ENCODE data around the gene TFDP1. TPM values are rescaled to one million over a fixed set of nuclear protein-coding genes. Genes with fewer than 3 reads are reported as not detected.

The TFDP1 gene, protein sequence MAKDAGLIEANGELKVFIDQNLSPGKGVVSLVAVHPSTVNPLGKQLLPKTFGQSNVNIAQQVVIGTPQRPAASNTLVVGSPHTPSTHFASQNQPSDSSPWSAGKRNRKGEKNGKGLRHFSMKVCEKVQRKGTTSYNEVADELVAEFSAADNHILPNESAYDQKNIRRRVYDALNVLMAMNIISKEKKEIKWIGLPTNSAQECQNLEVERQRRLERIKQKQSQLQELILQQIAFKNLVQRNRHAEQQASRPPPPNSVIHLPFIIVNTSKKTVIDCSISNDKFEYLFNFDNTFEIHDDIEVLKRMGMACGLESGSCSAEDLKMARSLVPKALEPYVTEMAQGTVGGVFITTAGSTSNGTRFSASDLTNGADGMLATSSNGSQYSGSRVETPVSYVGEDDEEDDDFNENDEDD
- 59.9 and 61.4 TPM in 2 replicates for polyA plus RNA-seq (2013)

DNA sequence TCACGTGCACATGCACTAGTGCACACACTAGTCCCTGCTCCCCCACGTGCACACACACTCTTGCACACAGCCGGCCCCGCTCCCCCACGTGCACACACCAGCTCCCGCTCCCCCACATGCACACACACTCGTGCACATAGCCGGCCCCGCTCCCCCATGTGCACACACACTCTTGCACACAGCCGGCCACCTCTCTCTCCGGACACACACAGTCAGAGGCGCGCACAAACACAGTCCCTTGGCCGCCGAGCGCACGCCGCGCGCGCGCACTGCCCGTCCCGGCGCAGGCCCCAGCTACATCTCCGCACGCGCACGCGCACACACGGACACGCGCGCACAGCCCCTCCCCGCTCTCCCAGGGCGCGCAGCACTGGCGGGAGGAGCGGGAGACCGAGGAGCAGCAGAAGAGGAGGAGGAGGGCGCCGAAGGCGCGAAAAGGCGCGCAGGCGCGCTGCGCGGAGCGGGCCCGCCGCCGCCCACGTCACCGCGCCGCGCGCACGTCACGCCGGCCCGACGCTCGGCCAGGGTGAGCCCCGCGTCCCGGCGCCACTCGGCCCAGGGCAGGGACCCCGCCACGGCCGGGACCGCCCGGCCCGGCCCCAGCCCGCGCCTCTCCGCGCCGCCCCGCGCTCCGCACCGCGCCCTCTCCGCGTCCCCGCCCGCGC is at the start of gene TFDP1:
TSS of gene TFDP1 (plus strand) at position 549 of the 665 bp plus-strand sequence. CDS start 1,085 bp downstream, outside the sequence.
- H3K4me2 ChIP-seq (ENCODE audit: low read length), result peak within 1 kb of the TSS; percentile 96
- peak within 1 kb of the TSS; percentile 88 for H4K8ac ChIP-seq (ENCODE audit: low read depth, low read length)
- H3K4me1 ChIP-seq (ENCODE audit: control insufficient read depth in 1 of 2, insufficient read depth in 2 of 2, low read length in 2 of 2), result peaks cover 0 to 3% of the 10 kb centered on the region in 2 experiments
- H3K14ac ChIP-seq (ENCODE audit: low read length), result peak within 1 kb of the TSS; percentile 57
- peak within 1 kb of the TSS; percentile 80 for H3K4me3 ChIP-seq (ENCODE audit: low read depth, low read length)
- H3K23ac ChIP-seq (ENCODE audit: low read length), result no peak within 1 kb of the TSS
- peak within 1 kb of the TSS; percentile 37 for H4K91ac ChIP-seq (ENCODE audit: low read depth, low read length)
- H4K12ac ChIP-seq (ENCODE audit: low read depth, low read length), result peak within 1 kb of the TSS; percentile 24
- H2AFZ ChIP-seq (ENCODE audit: insufficient read depth, low read length, poor library complexity), result peak within 1 kb of the TSS; percentile 71
- peak within 1 kb of the TSS; percentile 83 for H3K9ac ChIP-seq (ENCODE audit: low read length)
- H2BK5ac ChIP-seq (ENCODE audit: low read depth, low read length, poor library complexity), result no peak within 1 kb of the TSS
- WGBS (ENCODE audit: extremely low coverage, insufficient coverage, insufficient read length), result no CpG with 5 or more reads among the region's 92 CpGs
- H3K27ac ChIP-seq (ENCODE audit: low read depth, low read length), result no peak within 1 kb of the TSS
- peak within 1 kb of the TSS; percentile 7 for H2BK120ac ChIP-seq (ENCODE audit: insufficient read depth, low read length, poor library complexity)
- no peaks in the 10 kb centered on the region for H3K9me3 ChIP-seq (ENCODE audit: insufficient read depth, low read depth, low read length)
- no peaks in the 10 kb centered on the region for H3K27me3 ChIP-seq (ENCODE audit: insufficient read depth, low read length)
- H3K79me2 ChIP-seq (ENCODE audit: control insufficient read depth, insufficient read depth, low read length, poor library complexity), result peaks cover 11% of the 10 kb centered on the region
- peak; percentile 47 to 69 for DNase-seq
- H3K79me1 ChIP-seq (ENCODE audit: low read length), result no peaks in the 10 kb centered on the region
- peaks cover 25% of the 10 kb centered on the region in 2 experiments for H3K36me3 ChIP-seq (ENCODE audit: control insufficient read depth in 1 of 2, insufficient read depth in 2 of 2, low read length in 2 of 2)
- H3K4ac ChIP-seq (ENCODE audit: low read depth, low read length), result peak within 1 kb of the TSS; percentile 51
- no peak within 1 kb of the TSS for H2BK12ac ChIP-seq (ENCODE audit: low read length)
- no peak within 1 kb of the TSS for H2AK5ac ChIP-seq (ENCODE audit: low read length)
- H3K18ac ChIP-seq (ENCODE audit: low read length), result peak within 1 kb of the TSS; percentile 81

DNA sequence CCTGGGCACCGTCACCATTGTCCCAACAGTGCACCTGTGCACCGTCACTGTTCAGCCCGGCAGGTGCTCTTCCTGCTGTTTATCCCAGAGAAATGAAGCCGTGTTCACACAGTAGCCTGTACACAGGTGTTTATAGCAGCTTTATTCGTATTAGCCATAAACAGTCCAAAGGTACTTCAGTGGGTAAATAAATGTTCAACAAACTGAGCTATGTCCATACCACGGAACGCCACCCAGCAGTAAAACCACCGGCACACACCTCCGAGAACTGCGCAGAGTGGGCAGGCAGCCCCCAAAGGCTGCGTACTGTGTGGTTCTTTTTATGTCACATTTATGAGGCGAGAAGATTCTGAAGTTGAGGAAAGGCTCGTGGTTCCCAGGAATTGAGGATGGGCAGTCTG is 49.2 kb upstream of the TFDP1 start:
- no peak overlapping the region for H3K9ac ChIP-seq (ENCODE audit: low read length)
- WGBS (ENCODE audit: extremely low coverage, insufficient coverage, insufficient read length), result no CpG with 5 or more reads among the region's 13 CpGs
- H3K79me2 ChIP-seq (ENCODE audit: control insufficient read depth, insufficient read depth, low read length, poor library complexity), result peaks cover 20% of the 10 kb centered on the region
- no peak overlapping the region for H3K4me3 ChIP-seq (ENCODE audit: low read depth, low read length)
- H3K9me3 ChIP-seq (ENCODE audit: insufficient read depth, low read depth, low read length), result peaks cover 8% of the 10 kb centered on the region
- no peak overlapping the region for H2AK5ac ChIP-seq (ENCODE audit: low read length)
- no peak overlapping the region for H2BK5ac ChIP-seq (ENCODE audit: low read depth, low read length, poor library complexity)
- H2BK120ac ChIP-seq (ENCODE audit: insufficient read depth, low read length, poor library complexity), result peak overlapping the region; percentile 35
- peak overlapping the region; percentile 44 for H2BK12ac ChIP-seq (ENCODE audit: low read length)
- no peak overlapping the region for H3K14ac ChIP-seq (ENCODE audit: low read length)
- H3K79me1 ChIP-seq (ENCODE audit: low read length), result peaks cover 27% of the 10 kb centered on the region
- peak overlapping the region; percentile 21 for H4K91ac ChIP-seq (ENCODE audit: low read depth, low read length)
- no peak overlapping the region for H4K8ac ChIP-seq (ENCODE audit: low read depth, low read length)
- no peak overlapping the region for H3K4ac ChIP-seq (ENCODE audit: low read depth, low read length)
- no peak for DNase-seq
- H3K23ac ChIP-seq (ENCODE audit: low read length), result no peak overlapping the region
- peak overlapping the region; percentile 16 for H3K18ac ChIP-seq (ENCODE audit: low read length)
- no peak overlapping the region for H4K12ac ChIP-seq (ENCODE audit: low read depth, low read length)
- peaks cover 27 to 29% of the 10 kb centered on the region in 2 experiments for H3K4me1 ChIP-seq (ENCODE audit: control insufficient read depth in 1 of 2, insufficient read depth in 2 of 2, low read length in 2 of 2)
- H3K27ac ChIP-seq (ENCODE audit: low read depth, low read length), result no peak overlapping the region
- peaks cover 27 to 42% of the 10 kb centered on the region in 2 experiments for H3K36me3 ChIP-seq (ENCODE audit: control insufficient read depth in 1 of 2, insufficient read depth in 2 of 2, low read length in 2 of 2)
- H3K27me3 ChIP-seq (ENCODE audit: insufficient read depth, low read length), result no peaks in the 10 kb centered on the region
- H3K4me2 ChIP-seq (ENCODE audit: low read length), result no peak overlapping the region
- H2AFZ ChIP-seq (ENCODE audit: insufficient read depth, low read length, poor library complexity), result no peak overlapping the region

DNA sequence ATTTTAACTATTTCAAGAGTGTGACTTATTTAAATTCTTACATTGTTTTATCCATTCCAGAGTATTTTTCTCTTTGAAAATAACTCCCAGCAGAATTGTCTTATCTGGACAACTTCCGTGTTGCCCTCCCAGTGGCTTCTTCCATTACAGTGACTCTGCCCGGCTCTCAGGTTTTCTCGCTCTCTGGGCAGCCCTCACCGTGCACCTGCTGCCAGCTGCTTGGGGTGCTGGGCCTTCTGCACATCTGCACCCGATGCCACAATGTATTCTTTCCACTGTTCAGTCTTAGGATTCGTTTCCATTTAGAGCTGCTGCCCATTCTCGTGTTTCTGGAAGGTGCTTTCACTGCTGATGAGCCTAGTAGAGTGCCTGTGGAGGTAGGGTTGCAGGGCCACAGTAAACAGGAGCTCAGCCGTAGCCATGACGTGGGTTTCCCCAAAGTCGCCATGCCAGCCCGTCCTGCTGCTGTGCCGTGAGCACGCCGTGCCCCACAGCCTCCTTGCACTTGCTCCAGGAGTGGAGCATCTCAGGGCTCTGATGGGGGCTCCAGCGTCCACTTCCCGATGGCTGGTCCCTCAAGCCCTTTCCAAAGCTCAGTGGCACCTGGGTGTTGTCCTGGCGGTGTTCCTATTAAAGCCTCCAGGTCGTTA is 48.0 kb upstream of the TFDP1 start:
- Histone ChIP-seq H3K18ac (ENCODE audit: low read length) (no peak overlapping the region), H2BK5ac (ENCODE audit: low read depth, low read length, poor library complexity) (no peak overlapping the region), H4K91ac (ENCODE audit: low read depth, low read length) (no peak overlapping the region), H3K79me2 (ENCODE audit: control insufficient read depth, insufficient read depth, low read length, poor library complexity) (peaks cover 13% of the 10 kb centered on the region), H3K4ac (ENCODE audit: low read depth, low read length) (no peak overlapping the region), H3K9ac (ENCODE audit: low read length) (no peak overlapping the region), H3K27me3 (ENCODE audit: insufficient read depth, low read length) (no peaks in the 10 kb centered on the region), H3K9me3 (ENCODE audit: insufficient read depth, low read depth, low read length) (peaks cover 11% of the 10 kb centered on the region), H2BK12ac (ENCODE audit: low read length) (no peak overlapping the region), H2AFZ (ENCODE audit: insufficient read depth, low read length, poor library complexity) (no peak overlapping the region), H4K8ac (ENCODE audit: low read depth, low read length) (no peak overlapping the region), H4K12ac (ENCODE audit: low read depth, low read length) (no peak overlapping the region), H3K79me1 (ENCODE audit: low read length) (peaks cover 18% of the 10 kb centered on the region), H2AK5ac (ENCODE audit: low read length) (no peak overlapping the region), H3K23ac (ENCODE audit: low read length) (no peak overlapping the region), H3K36me3 (ENCODE audit: control insufficient read depth in 1 of 2, insufficient read depth in 2 of 2, low read length in 2 of 2) (peaks cover 26 to 41% of the 10 kb centered on the region in 2 experiments), H3K27ac (ENCODE audit: low read depth, low read length) (no peak overlapping the region), H3K4me3 (ENCODE audit: low read depth, low read length) (no peak overlapping the region), H3K4me2 (ENCODE audit: low read length) (no peak overlapping the region), H3K14ac (ENCODE audit: low read length) (no peak overlapping the region), H2BK120ac (ENCODE audit: insufficient read depth, low read length, poor library complexity) (no peak overlapping the region), H3K4me1 (ENCODE audit: control insufficient read depth in 1 of 2, insufficient read depth in 2 of 2, low read length in 2 of 2) (peaks cover 18 to 20% of the 10 kb centered on the region in 2 experiments)
- no CpG with 5 or more reads among the region's 18 CpGs for WGBS (ENCODE audit: extremely low coverage, insufficient coverage, insufficient read length)
- no peak for DNase-seq

DNA sequence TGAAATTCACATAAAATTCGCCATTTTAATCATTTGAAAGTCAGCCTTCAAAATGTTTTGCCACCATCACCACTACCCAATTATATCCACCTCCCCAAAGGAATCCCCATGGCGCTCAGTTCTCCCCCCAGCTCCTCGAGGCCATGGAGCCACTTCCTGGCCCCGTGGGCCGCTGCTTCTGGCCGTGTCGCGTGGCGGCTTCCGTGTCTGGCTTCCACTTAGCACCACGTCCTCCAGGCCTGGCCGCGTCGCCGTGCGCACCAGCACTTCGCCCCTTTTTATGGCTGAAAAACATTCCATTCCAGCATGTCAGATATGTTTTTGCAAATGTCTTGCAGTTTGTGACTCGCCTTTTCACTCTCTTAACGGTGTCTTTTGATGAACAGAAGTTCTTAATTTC is 47.3 kb upstream of the TFDP1 start:
- no CpG with 5 or more reads among the region's 19 CpGs for WGBS (ENCODE audit: extremely low coverage, insufficient coverage, insufficient read length)
- Histone ChIP-seq H3K79me1 (ENCODE audit: low read length) (peaks cover 14% of the 10 kb centered on the region), H3K23ac (ENCODE audit: low read length) (no peak overlapping the region), H4K91ac (ENCODE audit: low read depth, low read length) (no peak overlapping the region), H3K4me1 (ENCODE audit: control insufficient read depth in 1 of 2, insufficient read depth in 2 of 2, low read length in 2 of 2) (peaks cover 12 to 14% of the 10 kb centered on the region in 2 experiments), H2BK120ac (ENCODE audit: insufficient read depth, low read length, poor library complexity) (no peak overlapping the region), H3K9me3 (ENCODE audit: insufficient read depth, low read depth, low read length) (peaks cover 11% of the 10 kb centered on the region), H3K18ac (ENCODE audit: low read length) (peak overlapping the region; percentile 26), H3K4ac (ENCODE audit: low read depth, low read length) (no peak overlapping the region), H3K4me2 (ENCODE audit: low read length) (no peak overlapping the region), H2AK5ac (ENCODE audit: low read length) (peak overlapping the region; percentile 50), H4K12ac (ENCODE audit: low read depth, low read length) (no peak overlapping the region), H3K9ac (ENCODE audit: low read length) (no peak overlapping the region), H3K14ac (ENCODE audit: low read length) (no peak overlapping the region), H3K4me3 (ENCODE audit: low read depth, low read length) (no peak overlapping the region), H2BK5ac (ENCODE audit: low read depth, low read length, poor library complexity) (no peak overlapping the region), H3K27ac (ENCODE audit: low read depth, low read length) (no peak overlapping the region), H2AFZ (ENCODE audit: insufficient read depth, low read length, poor library complexity) (no peak overlapping the region), H3K27me3 (ENCODE audit: insufficient read depth, low read length) (no peaks in the 10 kb centered on the region), H2BK12ac (ENCODE audit: low read length) (no peak overlapping the region), H4K8ac (ENCODE audit: low read depth, low read length) (no peak overlapping the region), H3K79me2 (ENCODE audit: control insufficient read depth, insufficient read depth, low read length, poor library complexity) (peaks cover 10% of the 10 kb centered on the region), H3K36me3 (ENCODE audit: control insufficient read depth in 1 of 2, insufficient read depth in 2 of 2, low read length in 2 of 2) (peaks cover 26 to 38% of the 10 kb centered on the region in 2 experiments)
- no peak for DNase-seq

Measured in trophoblast cell (in vitro differentiated cells and primary cell).